ENCODE measurements around the gene METAP1D. TPM values are rescaled to one million over a fixed set of nuclear protein-coding genes. Genes with fewer than 3 reads are reported as not detected.
A peak's percentile ranks its signal among the peaks of the same experiment; 100 is the strongest.
"Not testable (repeated sequence)": the region's sequence is repeated elsewhere in the genome, so short reads cannot be mapped to it uniquely, and the experiment has no call there.

Gene METAP1D
- total RNA-seq, result 2.4 and 2.5 TPM in 2 replicates

GRCh38 chr2:171999604-172000469, at the start of gene METAP1D:
TSS of gene METAP1D (plus strand) at chr2:171999953. CDS start at chr2:171999970, 17 bp downstream.
- DNase-seq (ENCODE audit: extremely low read depth, low read depth, low spot score), result peak; percentile 25

GRCh38 chr2:171952276-171952675, 47.5 kb upstream of the METAP1D start:
- no peak for DNase-seq (ENCODE audit: extremely low read depth, low read depth, low spot score)

- DNase-seq (ENCODE audit: extremely low read depth, low read depth, low spot score), result no peak
Measured at GRCh38 chr2:171952748-171953147, 47.0 kb upstream of the METAP1D start.

GRCh38 chr2:171956135-171956825, 43.5 kb upstream of the METAP1D start:
- no peak for DNase-seq (ENCODE audit: extremely low read depth, low read depth, low spot score)

- DNase-seq (ENCODE audit: extremely low read depth, low read depth, low spot score), result no peak
Measured at GRCh38 chr2:171957061-171957460, 42.7 kb upstream of the METAP1D start.

- DNase-seq (ENCODE audit: extremely low read depth, low read depth, low spot score), result no peak
Measured at GRCh38 chr2:171958475-171958874, 41.3 kb upstream of the METAP1D start.

DNA sequence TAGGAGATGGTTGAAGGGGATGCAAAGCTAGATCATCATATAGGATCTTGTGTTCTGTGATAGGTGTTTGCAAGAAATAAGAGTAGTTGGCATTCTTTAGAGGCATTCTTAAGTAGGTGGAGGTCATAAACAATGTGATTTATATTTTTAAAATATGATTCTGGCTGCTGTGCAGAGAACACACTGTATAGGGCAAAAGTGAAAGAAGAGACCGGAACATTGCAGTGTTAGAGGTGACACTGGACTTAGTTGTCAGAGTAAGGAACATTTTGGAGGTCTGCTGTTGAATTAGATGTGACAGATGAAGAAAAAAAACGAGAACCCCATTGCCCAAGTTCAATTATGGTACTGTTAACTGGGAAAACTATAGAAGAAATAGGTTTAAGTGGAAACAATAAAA, 39.8 kb upstream of the METAP1D start:
- DNase-seq (ENCODE audit: extremely low read depth, low read depth, low spot score), result no peak

DNA sequence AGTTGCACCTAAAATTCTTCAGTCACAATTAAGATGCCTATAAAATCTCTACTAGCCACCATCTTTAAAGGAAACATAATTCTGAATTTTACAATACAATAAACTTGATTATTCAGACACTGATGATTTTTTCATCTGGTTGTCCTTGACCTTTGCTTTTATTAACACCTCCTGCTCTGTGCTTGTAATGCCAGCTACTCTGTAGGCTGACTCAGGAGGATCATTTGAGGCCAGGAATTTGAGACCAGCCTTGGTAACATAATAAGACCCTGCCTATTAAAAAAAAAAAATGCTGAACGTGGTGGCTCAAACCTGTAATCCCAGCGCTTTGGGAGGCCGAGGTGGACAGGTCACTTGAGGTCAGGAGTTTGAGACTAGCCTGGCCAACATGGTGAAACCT, 39.2 kb upstream of the METAP1D start:
- DNase-seq (ENCODE audit: extremely low read depth, low read depth, low spot score), result no peak

- DNase-seq (ENCODE audit: extremely low read depth, low read depth, low spot score), result no peak
Measured at GRCh38 chr2:171963198-171963597, 36.6 kb upstream of the METAP1D start.

- no peak for DNase-seq (ENCODE audit: extremely low read depth, low read depth, low spot score)
Measured at GRCh38 chr2:171964308-171964707, 35.4 kb upstream of the METAP1D start.

GRCh38 chr2:171965238-171965637, 34.5 kb upstream of the METAP1D start:
- no peak for DNase-seq (ENCODE audit: extremely low read depth, low read depth, low spot score)

DNA sequence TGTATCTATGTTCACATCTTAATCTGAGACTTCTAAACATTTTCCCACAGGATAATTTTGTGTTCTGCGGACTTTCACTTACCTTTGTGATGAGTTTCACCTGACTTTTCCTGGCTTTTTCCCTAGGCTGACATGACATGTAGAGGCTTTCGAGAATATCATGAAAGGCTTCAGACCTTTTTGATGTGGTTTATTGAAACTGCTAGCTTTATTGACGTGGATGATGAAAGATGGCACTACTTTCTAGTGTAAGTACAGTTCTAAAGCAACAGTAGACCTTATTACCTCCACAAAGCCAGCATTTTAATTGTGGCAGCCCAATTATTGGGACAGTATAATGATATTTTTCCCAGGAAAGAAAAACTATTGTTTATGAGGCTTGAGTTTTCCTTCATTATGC, 34.1 kb upstream of the METAP1D start:
- DNase-seq (ENCODE audit: extremely low read depth, low read depth, low spot score), result no peak

DNA sequence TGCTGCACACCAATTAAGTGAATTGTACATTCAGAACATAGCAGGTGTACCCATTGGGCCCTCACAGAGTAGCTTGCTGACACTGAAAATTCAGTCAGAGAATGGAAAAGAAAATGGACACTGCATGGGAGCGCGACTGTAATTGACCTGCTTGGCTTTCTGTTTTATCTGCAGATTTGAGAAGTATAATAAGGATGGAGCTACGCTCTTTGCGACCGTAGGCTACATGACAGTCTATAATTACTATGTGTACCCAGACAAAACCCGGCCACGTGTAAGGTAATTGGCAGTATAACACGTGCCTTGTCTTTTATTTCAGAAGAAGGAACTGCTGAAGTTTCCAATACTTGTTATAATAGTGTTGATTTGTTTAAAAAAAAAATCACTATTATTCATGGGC, 33.5 kb upstream of the METAP1D start:
- DNase-seq (ENCODE audit: extremely low read depth, low read depth, low spot score), result no peak

- no peak for DNase-seq (ENCODE audit: extremely low read depth, low read depth, low spot score)
Measured at GRCh38 chr2:171966688-171967087, 33.1 kb upstream of the METAP1D start.

DNA sequence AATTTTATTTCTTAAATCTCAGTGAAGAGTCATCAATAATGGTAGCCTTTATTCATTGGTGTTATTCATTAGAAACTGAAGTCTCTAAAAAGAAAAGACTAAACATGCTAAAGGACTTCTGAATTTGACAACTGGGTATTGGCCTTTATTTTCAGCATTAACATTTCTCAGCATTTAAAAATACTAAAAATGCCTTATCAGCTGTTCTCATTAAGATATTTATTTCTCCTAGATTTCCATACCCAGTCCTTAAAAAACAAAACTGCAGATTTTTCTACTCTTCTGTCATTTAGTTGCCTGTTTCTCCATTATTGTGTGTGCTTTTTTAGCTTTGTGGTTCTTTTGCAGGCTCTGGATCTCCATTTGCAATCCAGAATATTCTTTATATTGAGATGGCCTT, 31.2 kb upstream of the METAP1D start:
- DNase-seq (ENCODE audit: extremely low read depth, low read depth, low spot score), result no peak

DNA sequence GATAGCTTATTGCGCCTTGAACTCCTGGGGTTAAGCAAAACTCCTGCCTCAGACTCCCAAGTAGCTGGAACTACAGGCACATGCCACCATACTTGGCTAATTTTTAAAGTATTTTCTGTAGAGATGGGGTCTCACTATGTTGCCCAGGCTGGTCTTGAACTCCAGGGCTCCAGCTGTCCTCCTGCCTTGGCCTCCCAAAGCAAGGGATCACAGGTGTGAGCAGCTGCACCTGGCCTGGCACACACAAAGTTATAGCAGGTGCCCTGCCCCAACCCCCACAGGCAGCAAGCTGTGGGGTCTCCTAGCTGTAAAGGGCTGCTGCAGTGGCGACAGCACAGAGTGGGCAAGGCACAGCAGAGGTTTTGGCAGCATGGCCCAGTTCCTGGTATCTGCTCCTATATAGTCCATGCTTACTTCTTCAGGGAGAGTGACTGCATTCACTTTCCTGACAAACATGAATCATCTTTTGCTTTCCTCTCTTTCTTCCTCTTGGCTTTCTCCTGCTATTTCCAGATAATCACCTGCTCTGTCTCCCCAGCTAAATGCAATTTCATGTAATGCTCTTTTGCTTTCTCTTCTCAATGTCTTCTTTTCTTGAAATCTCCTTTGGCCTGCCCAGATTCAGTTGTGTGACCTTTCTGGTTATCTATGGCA, 27.3 kb upstream of the METAP1D start:
- no peak for DNase-seq (ENCODE audit: extremely low read depth, low read depth, low spot score)

- DNase-seq (ENCODE audit: extremely low read depth, low read depth, low spot score), result no peak
Measured at GRCh38 chr2:171979103-171979502, 20.6 kb upstream of the METAP1D start.

GRCh38 chr2:171983924-171984323, 15.8 kb upstream of the METAP1D start:
- not testable (repeated sequence) for DNase-seq (ENCODE audit: extremely low read depth, low read depth, low spot score)

DNA sequence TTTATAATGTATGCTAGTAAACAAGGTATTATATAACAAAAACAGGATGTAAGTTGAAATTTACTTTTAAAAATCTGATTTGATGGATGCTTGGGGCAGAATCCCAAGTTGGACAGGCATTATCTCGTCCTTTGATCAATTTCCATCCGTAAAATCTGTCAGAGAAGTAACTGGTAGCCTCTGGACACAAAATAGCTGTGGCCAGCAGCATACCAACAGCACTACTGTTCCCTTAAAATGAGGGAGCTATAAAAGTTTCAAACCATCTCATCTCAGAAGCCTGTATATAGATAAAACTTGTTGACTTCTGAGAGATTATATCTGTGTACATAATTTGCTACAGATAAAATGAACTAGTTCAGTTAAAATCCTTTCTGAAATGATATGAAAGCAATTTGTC, 14.7 kb upstream of the METAP1D start:
- no peak for DNase-seq (ENCODE audit: extremely low read depth, low read depth, low spot score)

DNA sequence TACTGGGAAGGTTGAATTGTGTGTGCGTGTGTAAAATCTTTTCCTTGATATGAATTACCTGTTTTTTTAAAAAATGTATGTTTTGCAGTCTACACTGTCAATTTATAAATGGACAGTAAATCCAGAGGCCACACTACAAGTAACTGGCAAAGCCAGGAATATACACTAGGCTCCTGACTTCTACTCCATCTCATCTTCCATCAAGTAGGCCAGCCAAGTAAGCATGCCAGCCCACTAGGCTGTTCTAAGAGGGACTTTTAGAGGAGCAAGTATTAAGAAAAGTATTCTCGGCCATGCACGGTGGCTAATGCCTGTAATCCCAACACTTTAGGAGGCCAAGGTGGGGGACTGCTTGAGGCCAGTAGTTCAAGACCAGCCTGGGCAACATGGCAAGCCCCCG, 13.0 kb upstream of the METAP1D start:
- DNase-seq (ENCODE audit: extremely low read depth, low read depth, low spot score), result no peak

- DNase-seq (ENCODE audit: extremely low read depth, low read depth, low spot score), result no peak
Measured at GRCh38 chr2:171991027-171991426, 8.7 kb upstream of the METAP1D start.

DNA sequence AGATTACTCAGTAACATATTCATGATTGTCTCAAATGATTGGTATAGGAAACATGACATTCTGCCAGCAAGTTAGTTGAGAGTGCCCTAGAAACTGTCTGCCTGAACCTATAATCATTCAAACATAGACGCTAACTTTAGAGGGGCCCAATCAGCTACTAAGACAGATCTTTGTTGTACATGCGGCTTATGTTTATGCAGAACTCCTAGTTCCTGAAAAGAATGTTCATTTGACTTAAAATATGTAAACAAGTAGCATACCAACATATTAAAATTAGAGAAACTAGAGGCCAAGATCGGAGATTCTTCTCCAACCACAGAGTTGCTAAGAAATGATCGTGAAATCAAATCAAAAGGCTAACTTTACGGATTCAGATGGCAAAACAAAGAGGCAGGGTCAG, 4.2 kb upstream of the METAP1D start:
- no peak for DNase-seq (ENCODE audit: extremely low read depth, low read depth, low spot score)

All from glomerular endothelial cell (primary cell).